ENCODE measurements around the gene MRPS9.

MRPS9 gene

DNA sequence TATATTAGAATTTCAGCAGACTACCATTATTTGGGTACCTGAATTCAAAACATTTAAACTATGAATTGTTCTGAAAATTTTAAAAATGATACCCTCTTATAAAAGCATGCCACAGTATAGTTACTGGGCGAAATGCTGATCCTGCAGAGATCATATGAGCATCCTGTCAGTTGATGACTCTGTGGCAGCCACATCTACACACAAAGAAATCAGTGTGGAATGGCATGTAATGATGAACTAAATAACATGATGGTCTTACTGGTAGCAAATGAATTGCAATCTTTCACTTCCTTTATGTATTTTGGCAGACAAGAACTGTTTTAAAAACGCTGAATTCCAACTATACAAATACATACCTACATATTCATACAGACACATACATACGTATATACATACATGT lies 38.3 kb downstream of the MRPS9 start:
- no peak overlapping the region for H3K9ac ChIP-seq
- H3K27ac ChIP-seq, result no peak overlapping the region
- peaks cover 23% of the 10 kb centered on the region for H3K4me1 ChIP-seq (ENCODE audit: low read depth, poor library complexity, severe bottlenecking)
- no peaks in the 10 kb centered on the region for H4K20me1 ChIP-seq (ENCODE audit: insufficient read depth)
- H3K4me2 ChIP-seq, result no peak overlapping the region
- no peak overlapping the region for H2AFZ ChIP-seq (ENCODE audit: low read depth)
- H3K27me3 ChIP-seq (ENCODE audit: insufficient read depth, low read depth), result no peaks in the 10 kb centered on the region
- no peaks in the 10 kb centered on the region; the same call in 1 of the 2 replicates for H3K36me3 ChIP-seq (ENCODE audit: insufficient read depth)
- no peak for TF ChIP-seq CTCF (conservative IDR thresholded peaks at IDR 0.05; ENCODE audit: low read depth, low read length)
- H3K4me3 ChIP-seq (IDR thresholded peaks at IDR 0.05; ENCODE audit: insufficient read depth, low read depth, low read length), result no peak overlapping the region
- H3K79me2 ChIP-seq (ENCODE audit: insufficient read depth, low read depth), result 0 out of 2 replicates have a peak, but pooled peaks cover 14% of the 10 kb centered on the region

DNA sequence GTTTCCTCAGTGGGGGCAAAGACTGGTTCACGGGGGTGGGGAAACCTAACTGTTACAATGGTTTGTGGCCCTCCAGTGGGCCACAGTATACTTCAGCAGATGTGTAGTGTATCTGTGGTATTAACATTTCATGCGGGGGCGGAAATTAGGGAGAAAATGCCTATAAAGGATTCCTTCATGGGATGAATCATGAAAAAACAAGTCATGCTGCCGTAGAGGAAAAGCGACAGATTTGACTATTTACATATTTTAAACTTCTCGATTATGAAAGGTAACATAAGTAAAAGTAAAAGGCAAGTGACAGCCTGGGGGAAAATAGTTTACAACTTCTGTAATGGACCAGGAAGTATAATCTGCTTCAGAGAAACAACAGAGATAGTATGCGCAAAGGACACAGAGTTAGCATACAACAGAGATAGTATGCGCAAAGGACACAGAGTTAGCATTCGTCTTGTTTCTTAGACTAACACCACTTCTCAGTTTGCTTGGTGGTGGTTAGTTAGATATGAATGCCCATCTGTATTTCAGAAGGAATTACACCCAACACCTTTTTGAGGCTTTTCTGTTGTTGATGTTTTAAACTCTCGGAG lies 41.1 kb downstream of the MRPS9 start:
- H3K9ac ChIP-seq, result no peak overlapping the region
- no peak for TF ChIP-seq CTCF (conservative IDR thresholded peaks at IDR 0.05; ENCODE audit: low read depth, low read length)
- no peaks in the 10 kb centered on the region for H3K27me3 ChIP-seq (ENCODE audit: insufficient read depth, low read depth)
- H2AFZ ChIP-seq (ENCODE audit: low read depth), result no peak overlapping the region
- H3K27ac ChIP-seq, result no peak overlapping the region
- H3K79me2 ChIP-seq (ENCODE audit: insufficient read depth, low read depth), result 0 out of 2 replicates have a peak, but pooled peaks cover 4% of the 10 kb centered on the region
- H3K4me1 ChIP-seq (ENCODE audit: low read depth, poor library complexity, severe bottlenecking), result no peaks in the 10 kb centered on the region
- H3K36me3 ChIP-seq (ENCODE audit: insufficient read depth), result no peaks in the 10 kb centered on the region; the same call in 1 of the 2 replicates
- H4K20me1 ChIP-seq (ENCODE audit: insufficient read depth), result no peaks in the 10 kb centered on the region
- H3K4me3 ChIP-seq (IDR thresholded peaks at IDR 0.05; ENCODE audit: insufficient read depth, low read depth, low read length), result no peak overlapping the region
- H3K4me2 ChIP-seq, result no peak overlapping the region

- TF ChIP-seq CTCF (conservative IDR thresholded peaks at IDR 0.05; ENCODE audit: low read depth, low read length), result no peak
- no peak overlapping the region for H3K27ac ChIP-seq
- no peak overlapping the region for H3K4me2 ChIP-seq
- H3K4me1 ChIP-seq (ENCODE audit: low read depth, poor library complexity, severe bottlenecking), result no peaks in the 10 kb centered on the region
- H2AFZ ChIP-seq (ENCODE audit: low read depth), result no peak overlapping the region
- H4K20me1 ChIP-seq (ENCODE audit: insufficient read depth), result no peaks in the 10 kb centered on the region
- no peaks in the 10 kb centered on the region for H3K79me2 ChIP-seq (ENCODE audit: insufficient read depth, low read depth)
- no peak overlapping the region for H3K4me3 ChIP-seq (IDR thresholded peaks at IDR 0.05; ENCODE audit: insufficient read depth, low read depth, low read length)
- no peak overlapping the region for H3K9ac ChIP-seq
- no peaks in the 10 kb centered on the region; the same call in 1 of the 2 replicates for H3K36me3 ChIP-seq (ENCODE audit: insufficient read depth)
- H3K27me3 ChIP-seq (ENCODE audit: insufficient read depth, low read depth), result no peaks in the 10 kb centered on the region
These were observed 42.6 kb downstream of the MRPS9 start for GRCh38 chr2:105080461-105080860.

- TF ChIP-seq CTCF (conservative IDR thresholded peaks at IDR 0.05; ENCODE audit: low read depth, low read length), result no peak
These were observed 43.2 kb downstream of the MRPS9 start for GRCh38 chr2:105081006-105081601.

More at GRCh38 chr2:105081006-105081601, 43.2 kb downstream of the MRPS9 start:
- H3K27me3 ChIP-seq (ENCODE audit: insufficient read depth, low read depth), result no peaks in the 10 kb centered on the region
- peaks cover 2% of the 10 kb centered on the region for H3K4me1 ChIP-seq (ENCODE audit: low read depth, poor library complexity, severe bottlenecking)
- no peak overlapping the region for H2AFZ ChIP-seq (ENCODE audit: low read depth)
- no peak overlapping the region for H3K4me3 ChIP-seq (IDR thresholded peaks at IDR 0.05; ENCODE audit: insufficient read depth, low read depth, low read length)
- H3K36me3 ChIP-seq (ENCODE audit: insufficient read depth), result no peaks in the 10 kb centered on the region; the same call in 1 of the 2 replicates
- H3K9ac ChIP-seq, result no peak overlapping the region
- no peak overlapping the region for H3K4me2 ChIP-seq
- no peak overlapping the region for H3K27ac ChIP-seq
- H4K20me1 ChIP-seq (ENCODE audit: insufficient read depth), result no peaks in the 10 kb centered on the region
- H3K79me2 ChIP-seq (ENCODE audit: insufficient read depth, low read depth), result no peaks in the 10 kb centered on the region
